Measurements from ENCODE around the gene UBE2D2.

DNA sequence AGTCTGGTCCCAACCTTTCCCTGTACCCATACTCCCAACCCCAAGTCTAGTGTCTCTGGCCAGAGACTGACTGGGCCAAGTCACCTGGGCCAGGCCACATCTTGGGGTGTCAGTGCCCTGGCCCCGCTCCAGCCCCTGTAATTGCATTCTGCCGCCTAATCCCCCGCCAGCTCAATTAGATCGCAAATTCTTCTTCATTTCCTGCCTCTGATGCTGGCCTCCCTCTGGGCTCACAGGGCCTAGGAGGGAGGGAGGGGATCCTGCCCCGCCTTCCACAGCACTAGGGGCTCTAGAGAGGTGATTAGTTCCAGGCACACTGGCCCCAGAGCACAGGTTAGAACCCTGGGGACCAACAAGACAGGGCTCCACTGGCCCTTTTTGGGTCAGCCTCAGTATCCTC, 92.5 kb downstream of the UBE2D2 start:
- TF ChIP-seq CTCF (IDR thresholded peaks at IDR 0.05): no peak
- TF ChIP-seq EP300 (IDR thresholded peaks at IDR 0.05): no peak
- no peak for TF ChIP-seq POLR2A (IDR thresholded peaks at IDR 0.05)

Data from gastroesophageal sphincter (tissue), 3 donors.